ENCODE results near the gene HOXD3.

Gene HOXD3

GRCh38 chr2:176164611-176165369, 7.7 kb downstream of the HOXD3 start:
- no peak for DNase-seq

- no peak for DNase-seq
Observed at GRCh38 chr2:176165370-176166050, 8.4 kb downstream of the HOXD3 start.

- no peak for DNase-seq
Observed at GRCh38 chr2:176166272-176166671, 9.2 kb downstream of the HOXD3 start.

GRCh38 chr2:176167398-176167797, 10.3 kb downstream of the HOXD3 start:
- no peak for DNase-seq

GRCh38 chr2:176169181-176169580, 12.1 kb downstream of the HOXD3 start:
- DNase-seq, result no peak

GRCh38 chr2:176169711-176170110, 12.6 kb downstream of the HOXD3 start:
- no peak for DNase-seq

GRCh38 chr2:176170602-176171305, 13.6 kb downstream of the HOXD3 start:
- no peak for DNase-seq

GRCh38 chr2:176171351-176172006, 14.4 kb downstream of the HOXD3 start:
- no peak for DNase-seq

- no peak for DNase-seq
Observed at GRCh38 chr2:176172007-176172894, 15.1 kb downstream of the HOXD3 start.

- DNase-seq, result no peak
Observed at GRCh38 chr2:176172895-176173566, 15.9 kb downstream of the HOXD3 start.

- no peak for DNase-seq
Observed at GRCh38 chr2:176173567-176174381, 16.7 kb downstream of the HOXD3 start.

- DNase-seq, result no peak
Observed at GRCh38 chr2:176174382-176174823, 17.3 kb downstream of the HOXD3 start.

- DNase-seq, result no peak
Observed at GRCh38 chr2:176174824-176175708, 18.0 kb downstream of the HOXD3 start.

GRCh38 chr2:176175709-176176607, 18.9 kb downstream of the HOXD3 start:
- DNase-seq, result no peak

- DNase-seq, result no peak
Observed at GRCh38 chr2:176177580-176178037, 20.5 kb downstream of the HOXD3 start.

- DNase-seq, result no peak
Observed at GRCh38 chr2:176178038-176178756, 21.1 kb downstream of the HOXD3 start.

GRCh38 chr2:176178757-176179295, 21.7 kb downstream of the HOXD3 start:
- DNase-seq, result no peak
